ENCODE data around the gene MX2.

Gene MX2

GRCh38 chr21:41363370-41364270 is 1.8 kb downstream of the MX2 start:
- peak overlapping the region; percentile 81 for H3K9ac ChIP-seq
- H3K27ac ChIP-seq: peak overlapping the region; percentile 94
- no peaks in the 10 kb centered on the region for H3K27me3 ChIP-seq
- H3K36me3 ChIP-seq: peaks cover 5% of the 10 kb centered on the region; the same call in 1 of the 2 replicates
- peak overlapping the region; percentile 62 for H3K4me3 ChIP-seq
- TF ChIP-seq Cebpa-rat (IDR thresholded peaks at IDR 0.05): no peak
- H4K20me1 ChIP-seq: no peaks in the 10 kb centered on the region
- peaks cover 85% of the 10 kb centered on the region for H3K4me1 ChIP-seq
- peak overlapping the region; percentile 85 for H3K4me2 ChIP-seq
- H3K9me3 ChIP-seq: no peaks in the 10 kb centered on the region

DNA sequence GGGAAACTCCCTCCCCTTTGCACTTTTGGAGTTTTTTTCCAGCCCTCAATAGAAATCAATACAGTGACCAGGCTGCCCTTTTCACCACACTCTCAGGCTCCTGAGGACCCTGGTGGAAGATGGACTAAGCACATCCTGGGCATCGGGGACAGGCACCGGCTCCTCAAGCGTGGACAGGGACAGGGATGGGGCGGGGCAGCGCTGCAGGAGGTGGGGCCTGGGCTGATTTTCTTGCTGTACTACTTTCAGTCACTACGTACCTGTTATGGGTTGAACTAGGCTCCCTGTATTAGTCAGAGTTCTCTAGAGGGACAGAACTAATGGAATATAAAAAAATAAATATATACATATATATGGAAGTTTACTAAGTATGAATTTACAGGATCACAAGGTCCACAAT is 2.5 kb downstream of the MX2 start:
- H3K4me1 ChIP-seq: peaks cover 89% of the 10 kb centered on the region
- H3K4me3 ChIP-seq: no peak overlapping the region
- peak overlapping the region; percentile 85 for H3K4me2 ChIP-seq

DNA sequence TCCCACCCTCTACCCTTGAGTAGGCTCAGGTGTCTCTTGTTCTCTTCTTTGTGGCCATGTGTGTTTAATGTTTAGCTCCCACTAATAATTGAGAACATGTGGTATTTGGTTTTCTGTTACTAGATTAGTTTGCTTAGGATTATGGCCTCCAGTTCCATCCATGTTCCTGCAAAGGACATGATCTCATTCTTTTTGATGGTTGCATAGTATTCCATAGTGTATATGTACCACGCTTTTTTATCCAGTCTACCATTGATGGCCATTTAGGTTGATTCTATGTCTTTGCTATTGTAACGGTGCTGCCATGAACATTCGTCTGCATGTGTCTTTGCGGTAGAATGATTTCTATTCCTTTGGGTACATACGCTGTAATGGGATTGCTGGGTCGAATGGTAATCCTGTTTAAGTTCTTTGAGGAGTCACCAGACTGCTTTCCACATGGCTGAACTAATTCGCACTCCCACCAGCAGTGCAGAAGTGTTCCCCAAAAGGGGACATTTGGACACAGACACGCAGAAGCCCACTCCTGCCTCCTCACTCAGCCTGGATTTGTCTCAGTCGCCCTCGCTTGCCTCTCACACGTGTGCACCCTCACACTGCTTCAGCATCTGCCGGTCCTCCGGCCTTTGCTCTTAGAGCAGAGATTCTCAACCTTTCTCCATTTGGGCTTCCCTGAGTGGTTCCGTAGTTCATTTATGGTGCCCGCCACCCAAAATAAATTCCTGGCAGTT is 3.7 kb downstream of the MX2 start:
- peaks cover 5% of the 10 kb centered on the region; the same call in 1 of the 2 replicates for H3K36me3 ChIP-seq
- H3K4me1 ChIP-seq: peaks cover 89% of the 10 kb centered on the region
- H3K9ac ChIP-seq: no peak overlapping the region
- H3K27me3 ChIP-seq: no peaks in the 10 kb centered on the region
- no peak for TF ChIP-seq Cebpa-rat (IDR thresholded peaks at IDR 0.05)
- H3K9me3 ChIP-seq: no peaks in the 10 kb centered on the region
- no peaks in the 10 kb centered on the region for H4K20me1 ChIP-seq
- H3K4me3 ChIP-seq: no peak overlapping the region
- H3K27ac ChIP-seq: no peak overlapping the region
- no peak overlapping the region for H3K4me2 ChIP-seq

More for the DNA sequence above, 2.5 kb downstream of the MX2 start:
- Histone ChIP-seq H3K36me3 (peaks cover 5% of the 10 kb centered on the region; the same call in 1 of the 2 replicates), H4K20me1 (no peaks in the 10 kb centered on the region), H3K27me3 (no peaks in the 10 kb centered on the region), H3K9me3 (no peaks in the 10 kb centered on the region), H3K9ac (peak overlapping the region; percentile 81; the same call in 1 of the 2 replicates), H3K27ac (peak overlapping the region; percentile 94)
- TF ChIP-seq Cebpa-rat (IDR thresholded peaks at IDR 0.05): no peak

- H3K27ac ChIP-seq: 0 out of 2 replicates have a peak overlapping the region, but pooled peaks have one; percentile 81
Observed at GRCh38 chr21:41366522-41367151, 4.8 kb downstream of the MX2 start.

GRCh38 chr21:41367301-41367944 is 5.6 kb downstream of the MX2 start:
- H3K27ac ChIP-seq: peak overlapping the region; percentile 81
- H3K9ac ChIP-seq: peak overlapping the region; percentile 59
- H3K4me2 ChIP-seq: peak overlapping the region; percentile 94
- no peak for TF ChIP-seq Cebpa-rat (IDR thresholded peaks at IDR 0.05)
- peaks cover 79% of the 10 kb centered on the region for H3K4me1 ChIP-seq
- no peaks in the 10 kb centered on the region for H3K9me3 ChIP-seq
- H4K20me1 ChIP-seq: no peaks in the 10 kb centered on the region
- no peaks in the 10 kb centered on the region for H3K27me3 ChIP-seq
- peaks cover 5% of the 10 kb centered on the region; the same call in 1 of the 2 replicates for H3K36me3 ChIP-seq
- no peak overlapping the region for H3K4me3 ChIP-seq

More at GRCh38 chr21:41366522-41367151, 4.8 kb downstream of the MX2 start:
- Histone ChIP-seq H3K9ac (no peak overlapping the region; the same call in 1 of the 2 replicates), H3K9me3 (no peaks in the 10 kb centered on the region), H3K36me3 (peaks cover 5% of the 10 kb centered on the region; the same call in 1 of the 2 replicates), H3K4me1 (peaks cover 80% of the 10 kb centered on the region), H3K27me3 (no peaks in the 10 kb centered on the region), H3K4me2 (peak overlapping the region; percentile 94), H4K20me1 (no peaks in the 10 kb centered on the region), H3K4me3 (no peak overlapping the region)
- no peak for TF ChIP-seq Cebpa-rat (IDR thresholded peaks at IDR 0.05)

DNA sequence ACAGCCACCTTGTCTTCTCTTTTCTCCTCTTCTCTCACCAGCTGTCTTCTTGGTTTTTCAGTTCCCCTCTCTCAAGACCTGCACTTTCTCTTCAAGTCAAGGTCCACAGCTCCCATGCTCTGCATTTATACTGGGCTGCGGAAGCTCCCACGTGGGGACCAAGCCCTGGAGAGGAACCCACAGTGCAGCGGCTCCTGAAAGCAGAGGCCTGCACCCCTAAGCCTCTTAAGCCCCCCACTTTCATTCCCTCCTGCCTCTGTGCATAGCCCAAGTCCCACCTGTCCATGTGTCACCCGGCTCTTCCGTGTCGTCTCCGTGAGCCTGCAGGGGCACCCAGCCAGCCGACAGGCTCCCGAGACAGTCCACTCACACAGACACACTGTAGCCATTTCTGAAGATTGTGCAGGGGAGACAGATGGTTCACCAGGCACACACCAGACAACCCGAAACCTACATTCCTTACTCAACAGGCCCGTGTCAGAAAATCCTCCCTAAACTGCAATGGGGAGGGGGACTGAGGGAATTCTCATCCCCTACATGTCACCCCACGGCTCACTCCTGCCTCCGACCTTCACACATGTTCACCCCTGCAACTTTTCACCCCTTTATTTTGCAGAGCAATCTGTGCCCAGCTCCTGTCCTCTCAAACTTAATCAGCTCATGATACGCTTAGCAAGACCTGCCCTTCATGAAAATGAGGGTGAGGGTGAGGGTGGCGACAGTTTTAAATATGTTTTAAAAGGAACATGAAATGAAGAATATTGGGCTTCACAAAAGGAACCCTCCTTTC is 6.3 kb downstream of the MX2 start:
- Histone ChIP-seq H3K27ac (peak overlapping the region; percentile 81), H3K4me2 (peak overlapping the region; percentile 94), H3K4me1 (peaks cover 71% of the 10 kb centered on the region)

DNA sequence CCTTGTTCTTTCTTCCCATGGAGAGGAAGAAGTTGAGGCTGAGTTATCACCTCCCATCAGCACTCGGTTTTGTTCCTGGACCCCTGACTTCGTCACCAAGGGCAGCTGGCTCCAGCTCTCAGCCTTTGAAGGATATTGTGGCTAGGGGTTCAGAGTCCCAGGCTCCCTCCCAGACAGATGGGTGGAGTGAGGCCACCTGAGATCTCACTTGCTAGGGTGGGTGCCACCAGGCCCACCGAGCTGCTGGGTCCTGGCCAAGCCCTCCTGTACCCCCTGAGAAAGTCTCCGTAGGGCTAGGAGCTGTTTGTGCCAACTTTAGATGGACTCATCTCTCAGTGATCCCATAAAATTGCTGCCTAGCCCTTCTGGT is 6.9 kb downstream of the MX2 start:
- H3K4me3 ChIP-seq: peak overlapping the region; percentile 55; the same call in 1 of the 2 replicates

More for the DNA sequence above, 6.3 kb downstream of the MX2 start:
- TF ChIP-seq Cebpa-rat (IDR thresholded peaks at IDR 0.05): no peak
- H3K9ac ChIP-seq: peak overlapping the region; percentile 59
- H3K4me3 ChIP-seq: no peak overlapping the region; the same call in 1 of the 2 replicates
- H4K20me1 ChIP-seq: no peaks in the 10 kb centered on the region
- no peaks in the 10 kb centered on the region for H3K27me3 ChIP-seq
- H3K36me3 ChIP-seq: peaks cover 5% of the 10 kb centered on the region; the same call in 1 of the 2 replicates
- no peaks in the 10 kb centered on the region for H3K9me3 ChIP-seq

GRCh38 chr21:41369105-41369919 is 7.5 kb downstream of the MX2 start:
- Histone ChIP-seq H3K4me3 (peak overlapping the region; percentile 55), H3K9me3 (no peaks in the 10 kb centered on the region), H3K36me3 (peaks cover 5% of the 10 kb centered on the region; the same call in 1 of the 2 replicates), H3K27ac (peak overlapping the region; percentile 81), H3K9ac (peak overlapping the region; percentile 59), H3K27me3 (no peaks in the 10 kb centered on the region), H3K4me1 (peaks cover 60% of the 10 kb centered on the region), H3K4me2 (peak overlapping the region; percentile 94), H4K20me1 (no peaks in the 10 kb centered on the region)
- TF ChIP-seq Cebpa-rat (IDR thresholded peaks at IDR 0.05): no peak

More for the DNA sequence above, 6.9 kb downstream of the MX2 start:
- no peaks in the 10 kb centered on the region for H3K27me3 ChIP-seq
- no peak for TF ChIP-seq Cebpa-rat (IDR thresholded peaks at IDR 0.05)
- H3K9ac ChIP-seq: peak overlapping the region; percentile 59
- peaks cover 5% of the 10 kb centered on the region; the same call in 1 of the 2 replicates for H3K36me3 ChIP-seq
- peaks cover 66% of the 10 kb centered on the region for H3K4me1 ChIP-seq
- H3K27ac ChIP-seq: peak overlapping the region; percentile 81
- H3K4me2 ChIP-seq: peak overlapping the region; percentile 94
- H3K9me3 ChIP-seq: no peaks in the 10 kb centered on the region
- H4K20me1 ChIP-seq: no peaks in the 10 kb centered on the region
